Mucosa of stomach (tissue), 1 donor: Measurements from ENCODE around the gene CHRNA4.

Source experiments
- H3K27me3 ChIP-seq: one replicate; pipeline ENCODE4 v1.7.0; 2013; ENCODE audit warnings: mild to moderate bottlenecking, low read length; ENCODE audit not compliant: control insufficient read depth, insufficient read depth
- H3K36me3 ChIP-seq: one replicate; pipeline ENCODE4 v1.7.0; 2013; ENCODE audit warnings: low read length; ENCODE audit not compliant: control insufficient read depth, insufficient read depth
- H3K4me1 ChIP-seq: one replicate; pipeline ENCODE4 v1.7.0; 2013; ENCODE audit warnings: mild to moderate bottlenecking, low read length; ENCODE audit not compliant: control insufficient read depth, insufficient read depth
- H3K4me3 ChIP-seq: one replicate; pipeline ENCODE4 v1.7.0; 2013; ENCODE audit warnings: low read length
- H3K9ac ChIP-seq: one replicate; pipeline ENCODE4 v1.7.0; 2013; ENCODE audit warnings: mild to moderate bottlenecking, low read length, moderate library complexity
- H3K9me3 ChIP-seq: one replicate; pipeline ENCODE4 v1.7.0; 2013; ENCODE audit warnings: mild to moderate bottlenecking, low read length, moderate library complexity; ENCODE audit not compliant: control insufficient read depth
- donor health status: Pancreatic carcinoma.

Gene CHRNA4

GRCh38 chr20:63394920-63395455 is 33.8 kb upstream of the CHRNA4 start:
- H3K4me1 ChIP-seq = no peaks in the 10 kb centered on the region

GRCh38 chr20:63394069-63394919 is 33.1 kb upstream of the CHRNA4 start:
- Histone ChIP-seq H3K4me3 (no peak overlapping the region), H3K36me3 (no peaks in the 10 kb centered on the region), H3K9ac (no peak overlapping the region), H3K27me3 (peaks cover 4% of the 10 kb centered on the region), H3K4me1 (no peaks in the 10 kb centered on the region), H3K9me3 (no peaks in the 10 kb centered on the region)

More at GRCh38 chr20:63394920-63395455, 33.8 kb upstream of the CHRNA4 start:
- Histone ChIP-seq H3K9ac (no peak overlapping the region), H3K4me3 (no peak overlapping the region), H3K9me3 (no peaks in the 10 kb centered on the region), H3K27me3 (peaks cover 4% of the 10 kb centered on the region), H3K36me3 (no peaks in the 10 kb centered on the region)

DNA sequence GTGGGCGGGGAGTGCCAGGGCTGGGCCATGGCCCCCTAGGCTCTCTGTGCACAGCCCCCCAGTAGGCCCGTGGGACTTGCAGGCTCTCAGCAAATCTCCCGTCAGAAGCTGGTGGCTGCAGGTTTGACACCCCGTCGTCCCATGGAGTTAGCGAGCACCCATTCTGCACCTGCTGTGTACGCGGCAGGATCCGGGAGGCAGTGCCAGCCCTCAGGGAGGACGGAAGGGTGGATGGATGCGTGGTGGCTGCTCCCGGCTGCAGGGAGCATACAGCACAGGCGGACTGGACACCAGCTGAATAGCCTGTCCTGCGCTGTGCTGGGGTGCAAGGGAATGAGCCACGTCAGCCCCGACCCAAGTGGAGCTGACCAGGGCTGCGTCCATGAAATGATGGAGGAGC is 32.4 kb upstream of the CHRNA4 start:
- Histone ChIP-seq H3K4me1 (no peaks in the 10 kb centered on the region), H3K9me3 (no peaks in the 10 kb centered on the region), H3K4me3 (no peak overlapping the region), H3K9ac (no peak overlapping the region), H3K36me3 (no peaks in the 10 kb centered on the region), H3K27me3 (peaks cover 4% of the 10 kb centered on the region)

GRCh38 chr20:63392465-63393365 is 31.6 kb upstream of the CHRNA4 start:
- Histone ChIP-seq H3K4me1 (no peaks in the 10 kb centered on the region), H3K27me3 (peaks cover 4% of the 10 kb centered on the region), H3K4me3 (no peak overlapping the region)

GRCh38 chr20:63387917-63388316 is 26.8 kb upstream of the CHRNA4 start:
- no peaks in the 10 kb centered on the region for H3K4me1 ChIP-seq
- H3K9me3 ChIP-seq = no peaks in the 10 kb centered on the region
- H3K36me3 ChIP-seq = no peaks in the 10 kb centered on the region
- H3K4me3 ChIP-seq = no peak overlapping the region
- H3K9ac ChIP-seq = no peak overlapping the region
- H3K27me3 ChIP-seq = peaks cover 4% of the 10 kb centered on the region

More at GRCh38 chr20:63392465-63393365, 31.6 kb upstream of the CHRNA4 start:
- H3K9me3 ChIP-seq = no peaks in the 10 kb centered on the region
- H3K9ac ChIP-seq = no peak overlapping the region
- no peaks in the 10 kb centered on the region for H3K36me3 ChIP-seq

DNA sequence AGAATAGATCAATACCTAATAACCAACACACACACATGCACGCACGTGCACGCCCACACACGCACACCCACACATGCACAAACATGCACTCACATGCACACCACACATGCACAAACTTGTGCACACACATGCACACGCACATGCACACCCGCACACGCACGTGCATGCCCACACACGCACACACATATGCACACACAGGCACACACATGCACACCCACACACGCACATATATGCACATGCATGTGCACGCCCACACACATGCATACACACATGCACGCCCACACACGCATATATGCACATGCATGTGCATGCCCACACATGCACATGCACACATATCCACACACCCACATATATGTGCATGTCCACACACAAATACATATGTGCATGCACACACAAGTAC is 26.2 kb upstream of the CHRNA4 start:
- Histone ChIP-seq H3K27me3 (peaks cover 4% of the 10 kb centered on the region), H3K9ac (no peak overlapping the region), H3K9me3 (no peaks in the 10 kb centered on the region), H3K36me3 (no peaks in the 10 kb centered on the region), H3K4me1 (no peaks in the 10 kb centered on the region), H3K4me3 (no peak overlapping the region)

DNA sequence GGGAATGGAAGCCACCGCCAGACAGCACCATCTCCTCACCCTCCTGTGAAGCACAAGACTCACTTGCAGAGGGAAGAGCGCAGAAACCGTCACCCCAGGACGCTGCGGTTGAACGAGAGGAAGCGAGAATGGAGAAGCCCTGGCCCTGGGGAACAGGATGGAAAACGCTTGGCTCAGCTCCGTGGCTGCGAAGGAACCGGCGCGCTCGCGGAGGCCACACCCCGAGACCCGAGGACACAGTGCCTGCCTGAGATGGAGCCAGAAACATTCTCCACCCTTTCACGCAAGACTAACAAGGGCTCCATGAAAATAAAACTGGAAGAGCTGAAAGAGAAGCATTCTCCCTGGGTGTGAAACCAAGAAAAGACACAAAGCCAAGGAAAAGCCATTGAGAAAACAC is 25.3 kb upstream of the CHRNA4 start:
- Histone ChIP-seq H3K9ac (no peak overlapping the region), H3K4me3 (no peak overlapping the region), H3K36me3 (no peaks in the 10 kb centered on the region), H3K27me3 (no peaks in the 10 kb centered on the region), H3K4me1 (no peaks in the 10 kb centered on the region), H3K9me3 (no peaks in the 10 kb centered on the region)

DNA sequence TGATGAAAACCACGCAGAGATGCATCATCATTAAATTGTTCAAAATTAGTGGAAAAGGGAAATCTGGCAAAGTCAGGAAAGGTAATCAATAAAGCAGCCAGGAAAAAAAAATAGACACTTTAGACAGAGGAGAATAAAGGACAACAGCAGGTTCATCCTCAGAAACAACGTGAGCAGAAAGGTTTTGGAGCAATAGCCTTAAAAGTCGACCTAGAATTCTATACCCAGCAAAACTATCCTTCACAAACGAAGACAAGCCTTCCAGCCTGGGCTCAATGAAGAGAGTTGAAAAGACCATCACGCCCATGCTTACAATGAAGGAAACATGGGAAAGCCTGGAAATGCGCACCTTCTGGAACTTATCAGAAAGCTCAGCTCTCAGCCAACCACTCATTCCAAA is 24.7 kb upstream of the CHRNA4 start:
- no peaks in the 10 kb centered on the region for H3K36me3 ChIP-seq
- H3K4me3 ChIP-seq = no peak overlapping the region
- no peak overlapping the region for H3K9ac ChIP-seq
- no peaks in the 10 kb centered on the region for H3K4me1 ChIP-seq
- no peaks in the 10 kb centered on the region for H3K27me3 ChIP-seq
- H3K9me3 ChIP-seq = no peaks in the 10 kb centered on the region

- Histone ChIP-seq H3K36me3 (no peaks in the 10 kb centered on the region), H3K4me3 (no peak overlapping the region), H3K9me3 (no peaks in the 10 kb centered on the region), H3K4me1 (no peaks in the 10 kb centered on the region), H3K9ac (no peak overlapping the region), H3K27me3 (no peaks in the 10 kb centered on the region)
Measured at GRCh38 chr20:63384336-63384735, 23.2 kb upstream of the CHRNA4 start.

GRCh38 chr20:63383556-63383955 is 22.4 kb upstream of the CHRNA4 start:
- no peaks in the 10 kb centered on the region for H3K4me1 ChIP-seq
- H3K9me3 ChIP-seq = no peaks in the 10 kb centered on the region
- no peak overlapping the region for H3K4me3 ChIP-seq
- no peaks in the 10 kb centered on the region for H3K36me3 ChIP-seq
- no peak overlapping the region for H3K9ac ChIP-seq
- no peaks in the 10 kb centered on the region for H3K27me3 ChIP-seq

DNA sequence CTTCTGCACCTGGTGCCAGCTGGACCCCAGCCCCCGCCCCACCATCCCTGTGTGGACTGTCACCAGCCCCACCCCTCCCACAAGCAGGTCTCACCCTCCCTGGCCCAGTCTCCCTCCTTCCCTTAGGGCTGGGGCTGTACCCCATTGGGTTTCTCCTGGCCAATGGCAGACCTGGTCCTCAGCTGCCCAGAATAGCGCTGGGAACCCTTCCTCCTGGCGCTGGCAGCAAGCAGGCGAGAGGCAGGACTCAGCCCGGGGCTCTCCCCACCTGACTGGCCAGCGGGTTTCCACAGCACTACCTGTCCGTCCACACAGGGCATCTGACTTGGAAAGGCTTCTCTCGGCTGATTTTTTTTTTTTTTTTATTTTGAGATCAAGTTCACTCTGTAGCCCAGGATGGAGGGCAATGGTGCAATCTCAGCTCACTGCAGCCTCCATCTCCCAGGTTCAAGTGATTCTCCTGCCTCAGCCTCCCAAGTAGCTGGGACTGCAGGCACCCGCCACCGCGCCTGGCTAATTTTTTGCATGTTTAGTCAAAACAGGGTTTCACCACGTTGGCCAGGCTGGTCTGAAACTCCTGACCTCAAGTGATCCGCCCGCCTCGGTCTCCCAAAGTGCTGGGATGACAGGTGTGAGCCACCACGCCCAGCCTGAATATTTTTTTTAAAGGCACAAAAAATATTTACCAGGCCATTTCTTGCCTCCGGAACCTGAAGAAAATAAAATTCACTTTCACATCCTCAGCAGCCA is 21.6 kb upstream of the CHRNA4 start:
- Histone ChIP-seq H3K27me3 (peaks cover 3% of the 10 kb centered on the region), H3K36me3 (no peaks in the 10 kb centered on the region)

More for the DNA sequence above, 21.6 kb upstream of the CHRNA4 start:
- no peaks in the 10 kb centered on the region for H3K9me3 ChIP-seq
- no peak overlapping the region for H3K4me3 ChIP-seq
- H3K4me1 ChIP-seq = no peaks in the 10 kb centered on the region
- no peak overlapping the region for H3K9ac ChIP-seq
